ENCODE data around the gene CMSS1.

GRCh38 chr3:100185847-100186246, 368.2 kb downstream of the CMSS1 start:
- TF ChIP-seq POLR2A (IDR thresholded peaks at IDR 0.05) (no peak), CTCF (IDR thresholded peaks at IDR 0.05) (no peak)

Measured in right lobe of liver (tissue), 4 donors.